H9 (cell line): ENCODE data around the gene MCM10. TPM values are rescaled to one million over a fixed set of nuclear protein-coding genes. Genes with fewer than 3 reads are reported as not detected.

Experiments
- DNase-seq: peaks from one replicate; pipeline ENCODE4 v3.0.0-alpha.2; 2017
- H2AFZ ChIP-seq: one replicate; pipeline ENCODE4 v1.6.1; 2013; ENCODE audit warnings: mild to moderate bottlenecking, low read length, control low read depth, moderate library complexity
- H2AK5ac ChIP-seq: 2 replicates; pipeline ENCODE4 v1.6.1; 2013; ENCODE audit warnings: low read length, control low read depth, mixed read lengths; ENCODE audit not compliant: insufficient read length
- H2BK120ac ChIP-seq: one replicate; pipeline ENCODE4 v1.6.1; 2013; ENCODE audit warnings: low read depth, mild to moderate bottlenecking, low read length, control low read depth, inconsistent platforms; ENCODE audit not compliant: poor library complexity, severe bottlenecking
- H2BK12ac ChIP-seq: 2 replicates; pipeline ENCODE4 v1.6.1; 2013; ENCODE audit warnings: low read length, control low read depth, mixed read lengths, low read depth; ENCODE audit not compliant: insufficient read length
- H2BK15ac ChIP-seq: 2 replicates; pipeline ENCODE4 v1.6.1; 2013; ENCODE audit warnings: low read depth, low read length, control low read depth
- H2BK20ac ChIP-seq: one replicate; pipeline ENCODE4 v1.6.1; 2013; ENCODE audit warnings: low read depth, mild to moderate bottlenecking, low read length, control low read depth, inconsistent platforms; ENCODE audit not compliant: poor library complexity, severe bottlenecking
- H2BK5ac ChIP-seq: 2 replicates; pipeline ENCODE4 v1.6.1; 2013; ENCODE audit warnings: low read length, control low read depth, mixed read lengths; ENCODE audit not compliant: insufficient read length
- H3K14ac ChIP-seq: 2 replicates; pipeline ENCODE4 v1.6.1; 2013; ENCODE audit warnings: low read length, control low read depth; ENCODE audit not compliant: insufficient read depth
- H3K18ac ChIP-seq: 2 replicates; pipeline ENCODE4 v1.6.1; 2013; ENCODE audit warnings: low read depth, mild to moderate bottlenecking, mixed read lengths, low read length, control low read depth; ENCODE audit not compliant: insufficient read length
- H3K23ac ChIP-seq: 2 replicates; pipeline ENCODE4 v1.6.1; 2013; ENCODE audit warnings: low read length, control low read depth, mixed read lengths, low read depth; ENCODE audit not compliant: insufficient read length
- H3K23me2 ChIP-seq: 2 replicates; pipeline ENCODE4 v1.6.1; 2013; ENCODE audit warnings: low read depth, mild to moderate bottlenecking, mixed read lengths, low read length, control low read depth; ENCODE audit not compliant: insufficient read length, poor library complexity, severe bottlenecking
- H3K27ac ChIP-seq: 2 replicates; pipeline ENCODE4 v1.5.1; 2013; ENCODE audit warnings: low read length, control low read depth, mixed read lengths, low read depth; ENCODE audit not compliant: insufficient read length
- H3K27me3 ChIP-seq: 2 replicates; pipeline ENCODE4 v1.6.1; 2013; ENCODE audit warnings: low read length, control low read depth, inconsistent platforms; ENCODE audit not compliant: insufficient read depth
- H3K4ac ChIP-seq: 2 replicates; pipeline ENCODE4 v1.6.1; 2013; ENCODE audit warnings: low read depth, mild to moderate bottlenecking, control low read depth, inconsistent platforms, low read length, moderate library complexity
- H3K4me1 ChIP-seq: 2 replicates; pipeline ENCODE4 v1.6.1; 2013; ENCODE audit warnings: low read length, control low read depth, inconsistent platforms; ENCODE audit not compliant: insufficient read depth
- H3K4me2 ChIP-seq: 2 replicates; pipeline ENCODE4 v1.6.1; 2013; ENCODE audit warnings: low read length, control low read depth, mixed read lengths; ENCODE audit not compliant: insufficient read length, insufficient read depth
- H3K56ac ChIP-seq: 2 replicates; pipeline ENCODE4 v1.6.1; 2013; ENCODE audit warnings: low read depth, mild to moderate bottlenecking, mixed read lengths, low read length, control low read depth; ENCODE audit not compliant: insufficient read length
- H3K79me1 ChIP-seq: 2 replicates; pipeline ENCODE4 v1.6.1; 2013; ENCODE audit warnings: low read depth, mild to moderate bottlenecking, moderate library complexity, low read length, control low read depth, inconsistent platforms; ENCODE audit not compliant: insufficient read depth, poor library complexity, severe bottlenecking
- H3K79me2 ChIP-seq: 2 replicates; pipeline ENCODE4 v1.6.1; 2013; ENCODE audit warnings: low read length, control low read depth, inconsistent platforms; ENCODE audit not compliant: insufficient read depth
- H3K9ac ChIP-seq: 2 replicates; pipeline ENCODE4 v1.6.1; 2013; ENCODE audit warnings: low read length, control low read depth, mixed read lengths; ENCODE audit not compliant: insufficient read length; ENCODE audit errors: extremely low read depth
- H3K9me3 ChIP-seq: one replicate; pipeline ENCODE4 v1.6.1; 2013; ENCODE audit warnings: low read depth, low read length, inconsistent platforms; ENCODE audit not compliant: control insufficient read depth
- H3T11ph ChIP-seq: one replicate; pipeline ENCODE4 v1.6.1; 2013; ENCODE audit warnings: mild to moderate bottlenecking, low read length, control low read depth, inconsistent platforms
- H4K20me1 ChIP-seq: one replicate; pipeline ENCODE4 v1.6.1; 2013; ENCODE audit not compliant: control insufficient read depth, insufficient read length, insufficient read depth
- H4K5ac ChIP-seq: 2 replicates; pipeline ENCODE4 v1.6.1; 2013; ENCODE audit warnings: low read depth, mild to moderate bottlenecking, mixed read lengths, low read length, control low read depth; ENCODE audit not compliant: insufficient read length
- H4K8ac ChIP-seq: replicated peaks from 2 replicates; pipeline ENCODE4 v1.6.1; 2013; ENCODE audit warnings: low read length, control low read depth, mixed read lengths, low read depth; ENCODE audit not compliant: insufficient read length
- H4K91ac ChIP-seq: 2 replicates; pipeline ENCODE4 v1.6.1; 2013; ENCODE audit warnings: low read depth, mild to moderate bottlenecking, moderate library complexity, mixed read lengths, low read length, control low read depth; ENCODE audit not compliant: insufficient read length
- H3K27ac Mint-ChIP-seq, 3 experiments: 2 replicates in 2 of 3; 3 replicates in 1 of 3; pipeline ENCODE4 v1.8.0; 2020 to 2021; ENCODE audit warnings: mixed read lengths in 3 of 3, mild to moderate bottlenecking in 1 of 3, moderate library complexity in 1 of 3
- H3K27me3 Mint-ChIP-seq: 2 replicates; pipeline ENCODE4 v1.8.0; 2021; ENCODE audit warnings: low read depth, mild to moderate bottlenecking, moderate library complexity, mixed read lengths
- H3K36me3 Mint-ChIP-seq, 3 experiments: 2 replicates in 2 of 3; 3 replicates in 1 of 3; pipeline ENCODE4 v1.8.0; 2020 to 2021; ENCODE audit warnings: low read depth in 3 of 3, mixed read lengths in 3 of 3; ENCODE audit not compliant: insufficient read depth in 1 of 3
- H3K4me1 Mint-ChIP-seq, 2 experiments: 2 replicates each; pipeline ENCODE4 v1.8.0; 2020; ENCODE audit warnings: mixed read lengths in 2 of 2
- H3K4me3 Mint-ChIP-seq, 2 experiments: 2 replicates in 1 of 2; 3 replicates in 1 of 2; pipeline ENCODE4 v1.8.0; 2020 to 2021; ENCODE audit warnings: mild to moderate bottlenecking in 2 of 2, mixed read lengths in 2 of 2, moderate library complexity in 1 of 2
- H3K9me3 Mint-ChIP-seq, 2 experiments: 2 replicates in 1 of 2; 3 replicates in 1 of 2; pipeline ENCODE4 v1.8.0; 2020; ENCODE audit warnings: mild to moderate bottlenecking in 2 of 2, mixed read lengths in 2 of 2, moderate library complexity in 1 of 2
- CTCF ChIP-seq: fragments of 200-600 bp; sonication (generic); conservative IDR thresholded peaks from 3 replicates; pipeline ENCODE4 v1.8.0; 2021; ENCODE audit warnings: antibody characterized with exemption, mild to moderate bottlenecking
- WGBS: extraction: QIAGEN DNeasy Blood & Tissue Kit; methylation state at CpG from one replicate; pipeline ENCODE4 v1.1.7; 2013; ENCODE audit warnings: missing lambda C conversion rate, low lambda C conversion rate, mixed read lengths; ENCODE audit not compliant: insufficient read length; ENCODE audit errors: extremely low coverage; 5-methylcytosine and 5-hydroxymethylcytosine counted together
- total RNA-seq: library from RNA; stranded (reverse); gene quantifications from 2 replicates; pipeline ENCODE4 v1.2.1, GENCODE V29; 2021

The MCM10 gene
- total RNA-seq, 1 experiment from 2014 or later = 67.4 TPM

- H3K14ac ChIP-seq = no peak overlapping the region
These were observed 23.6 kb downstream of the MCM10 start for GRCh38 chr10:13184730-13185514.

More at GRCh38 chr10:13184730-13185514, 23.6 kb downstream of the MCM10 start:
- Mint-ChIP-seq H3K9me3 (peaks cover 2 to 5% of the 10 kb centered on the region in 2 experiments; a peak in 4 of 5 replicates), H3K27me3 (no peaks in the 10 kb centered on the region), H3K36me3 (peaks cover 75 to 95% (median 92%) of the 10 kb centered on the region in 3 experiments), H3K4me1 (no peaks in the 10 kb centered on the region), H3K27ac (no peak overlapping the region; a peak in 1 of 7 replicates), H3K4me3 (no peak overlapping the region)
- H2AK5ac ChIP-seq = no peak overlapping the region
- no peak overlapping the region for H2BK5ac ChIP-seq
- no peak overlapping the region for H4K91ac ChIP-seq
- no peaks in the 10 kb centered on the region for H3K23me2 ChIP-seq
- H2BK12ac ChIP-seq = no peak overlapping the region
- no peak overlapping the region for H4K5ac ChIP-seq
- H3K27ac ChIP-seq = no peak overlapping the region
- H3K9ac ChIP-seq = no peak overlapping the region
- no peaks in the 10 kb centered on the region for H3K4me1 ChIP-seq
- no peaks in the 10 kb centered on the region for H3K27me3 ChIP-seq
- H4K20me1 ChIP-seq = no peaks in the 10 kb centered on the region
- no peaks in the 10 kb centered on the region for H3K79me2 ChIP-seq
- DNase-seq = no peak
- no CpG with 5 or more reads among the region's 5 CpGs for WGBS
- TF ChIP-seq CTCF = no peak
- H3K79me1 ChIP-seq = no peaks in the 10 kb centered on the region
- no peak overlapping the region for H2BK120ac ChIP-seq
- H3K18ac ChIP-seq = no peak overlapping the region
- H2BK20ac ChIP-seq = no peak overlapping the region
- H3K9me3 ChIP-seq = no peaks in the 10 kb centered on the region
- H3K23ac ChIP-seq = no peak overlapping the region
- H2AFZ ChIP-seq = no peak overlapping the region
- H4K8ac ChIP-seq = no peak overlapping the region
- no peak overlapping the region for H3K56ac ChIP-seq
- H3K4ac ChIP-seq = no peak overlapping the region
- H2BK15ac ChIP-seq = no peak overlapping the region
- H3T11ph ChIP-seq = no peak overlapping the region
- no peak overlapping the region for H3K4me2 ChIP-seq
